Measurements from ENCODE around the gene THSD4. TPM values are rescaled to one million over a fixed set of nuclear protein-coding genes. Genes with fewer than 3 reads are reported as not detected.

Gene THSD4
- total RNA-seq, 4 donors from 2014 or later = 2.7 to 49.2 (median 15.8) TPM

DNA sequence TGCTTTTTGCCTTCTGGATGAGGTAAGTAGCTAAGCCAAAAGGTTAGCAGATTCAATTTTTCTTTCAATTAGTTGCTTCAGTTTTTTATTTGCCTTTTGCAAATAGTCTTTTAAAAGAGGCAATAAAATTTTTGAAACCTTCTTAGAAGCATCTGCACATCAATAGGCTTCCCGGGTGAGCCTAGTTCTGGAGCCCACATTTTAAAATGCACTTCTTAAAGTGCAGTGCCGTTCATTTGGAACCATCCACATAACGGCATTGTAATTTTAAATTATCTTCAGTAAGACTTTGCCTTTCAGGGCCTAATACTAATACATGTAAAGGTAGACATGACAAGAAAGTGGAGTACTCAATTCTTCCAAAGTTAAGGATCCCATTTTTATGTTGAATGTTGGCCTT lies 269.2 kb downstream of the THSD4 start:
- no peak for ATAC-seq (ENCODE audit: low FRiP score)
- TF ChIP-seq, protein P1, sequence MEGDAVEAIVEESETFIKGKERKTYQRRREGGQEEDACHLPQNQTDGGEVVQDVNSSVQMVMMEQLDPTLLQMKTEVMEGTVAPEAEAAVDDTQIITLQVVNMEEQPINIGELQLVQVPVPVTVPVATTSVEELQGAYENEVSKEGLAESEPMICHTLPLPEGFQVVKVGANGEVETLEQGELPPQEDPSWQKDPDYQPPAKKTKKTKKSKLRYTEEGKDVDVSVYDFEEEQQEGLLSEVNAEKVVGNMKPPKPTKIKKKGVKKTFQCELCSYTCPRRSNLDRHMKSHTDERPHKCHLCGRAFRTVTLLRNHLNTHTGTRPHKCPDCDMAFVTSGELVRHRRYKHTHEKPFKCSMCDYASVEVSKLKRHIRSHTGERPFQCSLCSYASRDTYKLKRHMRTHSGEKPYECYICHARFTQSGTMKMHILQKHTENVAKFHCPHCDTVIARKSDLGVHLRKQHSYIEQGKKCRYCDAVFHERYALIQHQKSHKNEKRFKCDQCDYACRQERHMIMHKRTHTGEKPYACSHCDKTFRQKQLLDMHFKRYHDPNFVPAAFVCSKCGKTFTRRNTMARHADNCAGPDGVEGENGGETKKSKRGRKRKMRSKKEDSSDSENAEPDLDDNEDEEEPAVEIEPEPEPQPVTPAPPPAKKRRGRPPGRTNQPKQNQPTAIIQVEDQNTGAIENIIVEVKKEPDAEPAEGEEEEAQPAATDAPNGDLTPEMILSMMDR (IDR thresholded peaks at IDR 0.05) = no peak
- no peak for DNase-seq (ENCODE audit: low spot score)

DNA sequence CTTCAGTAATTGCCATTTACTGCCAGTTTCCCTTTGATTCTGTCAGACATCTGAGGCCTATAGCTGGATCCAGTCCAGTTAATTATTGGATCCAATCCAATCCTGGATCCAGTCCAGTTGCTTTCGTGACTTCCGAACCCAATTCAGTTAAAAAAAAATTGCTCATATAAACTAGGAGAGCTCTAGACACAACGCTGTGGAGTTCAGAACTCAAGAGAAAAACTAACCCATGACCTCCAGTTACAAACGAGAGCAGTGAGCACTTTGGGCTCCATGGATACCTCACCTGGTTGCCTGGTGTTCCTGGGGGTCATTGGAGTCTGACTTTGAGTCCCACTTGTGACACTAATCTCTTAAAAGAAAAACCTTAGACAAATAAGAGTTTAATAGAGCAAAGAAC lies 269.8 kb downstream of the THSD4 start:
- DNase-seq (ENCODE audit: low spot score) (no peak), ATAC-seq (ENCODE audit: low FRiP score) (no peak)
- TF ChIP-seq, protein P1 (IDR thresholded peaks at IDR 0.05) = no peak

DNA sequence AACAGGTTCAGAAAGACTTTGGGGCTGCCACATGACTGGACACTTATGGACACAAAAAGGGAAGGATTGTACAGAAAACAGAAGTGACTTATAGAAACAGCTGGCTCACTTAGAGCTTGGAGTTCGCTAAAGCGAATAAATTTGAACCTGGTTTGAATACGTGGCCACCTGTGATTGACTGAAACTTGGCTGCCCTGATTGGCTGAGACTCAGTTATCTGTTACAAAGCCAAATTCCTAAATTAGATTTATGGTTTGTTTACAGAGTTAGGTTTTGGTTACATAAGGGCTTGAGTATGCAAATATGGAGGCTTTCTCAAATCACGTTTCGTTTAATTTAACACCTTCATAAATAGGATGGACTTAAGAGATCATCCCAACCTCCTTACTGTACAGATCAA lies 270.2 kb downstream of the THSD4 start:
- TF ChIP-seq, protein P1 (IDR thresholded peaks at IDR 0.05) = no peak
- no peak for ATAC-seq (ENCODE audit: low FRiP score)
- no peak for DNase-seq (ENCODE audit: low spot score)

DNA sequence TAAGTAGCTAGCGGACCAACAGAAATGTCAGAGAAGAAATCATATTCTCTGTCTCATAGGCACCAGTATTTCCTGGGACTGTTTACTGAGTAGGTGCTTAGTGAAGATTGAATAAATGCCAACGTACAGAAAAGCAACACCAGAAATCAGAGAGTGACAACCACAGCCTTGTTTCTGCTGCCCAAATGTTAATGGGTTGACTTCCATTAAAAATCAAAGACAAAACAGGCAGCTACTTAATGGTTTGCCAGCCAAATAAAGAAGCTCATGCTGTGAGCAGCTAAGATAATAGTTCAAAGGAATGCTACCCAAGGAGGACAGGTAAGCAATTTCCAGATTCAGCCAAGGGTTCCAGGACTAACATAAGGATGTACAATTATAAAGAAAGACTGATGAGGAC lies 270.7 kb downstream of the THSD4 start:
- ATAC-seq (ENCODE audit: low FRiP score) (no peak), DNase-seq (ENCODE audit: low spot score) (no peak)
- TF ChIP-seq, protein P1 (IDR thresholded peaks at IDR 0.05) = no peak

DNA sequence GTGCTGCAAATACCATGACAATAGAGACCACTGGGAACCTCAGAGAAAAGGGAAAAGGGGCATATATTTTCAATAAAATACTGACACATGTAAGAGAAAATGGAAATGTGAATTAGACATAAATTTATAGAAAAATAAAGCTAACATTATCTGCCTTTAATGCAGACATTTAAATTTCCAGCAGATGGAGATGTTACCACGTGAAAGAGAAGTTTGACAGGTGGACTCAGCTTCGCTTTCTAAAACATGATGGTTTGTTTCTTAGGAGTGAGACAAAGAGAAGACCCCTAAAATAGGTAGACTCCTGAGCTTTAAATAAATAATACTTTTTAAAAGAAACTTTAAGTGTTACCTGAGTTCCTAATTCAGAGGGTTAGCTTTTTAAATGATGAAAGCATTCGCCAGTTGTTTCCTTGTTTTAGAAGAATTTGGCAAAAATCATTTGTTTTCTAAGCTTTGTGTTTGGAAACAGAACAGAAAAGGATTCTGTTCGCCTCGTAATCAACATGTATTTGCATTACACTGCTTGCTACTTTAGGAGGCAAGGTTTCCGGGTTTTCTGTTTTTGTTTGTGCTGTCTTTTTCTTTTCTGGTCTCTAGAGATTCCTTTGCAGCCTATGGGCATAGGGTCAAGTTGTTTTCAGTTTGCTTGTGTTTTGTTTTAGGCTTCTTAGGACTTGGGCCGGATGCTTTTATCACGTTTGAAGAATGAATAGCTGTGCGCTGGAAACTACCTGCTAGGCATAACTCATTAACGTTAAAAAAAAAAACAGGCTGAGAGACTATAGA lies 271.4 kb downstream of the THSD4 start:
- TF ChIP-seq, protein P1 (IDR thresholded peaks at IDR 0.05) = no peak
- DNase-seq (ENCODE audit: low spot score) (no peak), ATAC-seq (ENCODE audit: low FRiP score) (no peak)

DNA sequence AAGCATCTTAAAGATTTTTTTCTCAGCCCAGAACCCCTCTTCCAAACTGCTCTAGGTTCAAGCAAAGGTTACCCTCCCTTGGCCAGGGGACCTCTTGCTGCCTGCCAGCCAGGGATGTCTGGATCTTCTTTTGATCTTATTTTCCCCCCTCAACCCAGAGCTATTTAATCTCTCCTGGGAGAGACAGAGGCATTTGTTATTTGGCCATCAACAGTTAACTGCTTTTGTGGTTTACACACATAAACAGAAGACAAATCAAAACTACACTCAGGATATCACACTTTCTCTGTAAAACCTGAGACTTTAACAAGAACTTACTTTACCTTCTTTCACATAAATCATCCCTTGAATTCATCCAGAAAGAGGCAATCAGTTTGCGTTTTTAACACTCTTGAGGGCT lies 272.5 kb downstream of the THSD4 start:
- DNase-seq (ENCODE audit: low spot score) (no peak), ATAC-seq (ENCODE audit: low FRiP score) (no peak)
- TF ChIP-seq, protein P1 (IDR thresholded peaks at IDR 0.05) = no peak

DNA sequence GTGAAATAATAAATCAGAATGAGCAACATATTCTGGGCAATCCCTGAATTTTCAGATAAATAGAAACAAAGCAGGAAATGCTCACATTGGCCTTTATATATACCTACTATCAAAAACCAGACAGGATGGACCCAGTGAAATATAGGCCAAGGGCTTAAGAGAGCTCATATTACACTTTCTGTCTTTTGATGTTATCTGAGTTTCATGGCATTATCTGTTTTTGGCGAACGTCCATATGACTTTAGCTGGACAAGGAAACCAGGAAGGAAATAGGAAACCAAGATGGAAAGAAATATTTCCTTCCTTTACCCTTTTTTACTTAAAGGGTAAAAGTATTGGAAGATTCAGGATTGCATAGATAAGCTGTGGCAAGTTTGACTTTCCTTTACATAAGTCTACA lies 274.8 kb downstream of the THSD4 start:
- TF ChIP-seq, protein P1 (IDR thresholded peaks at IDR 0.05) = no peak
- ATAC-seq (ENCODE audit: low FRiP score) = no peak
- DNase-seq (ENCODE audit: low spot score) = no peak
